ENCODE data around the gene MAMLD1. TPM values are rescaled to one million over a fixed set of nuclear protein-coding genes. Genes with fewer than 3 reads are reported as not detected.

MAMLD1 gene
- total RNA-seq, 2 donors from 2014 or later = 0.44 to 0.68 TPM

- no peak overlapping the region for H3K27ac Mint-ChIP-seq
- peaks cover 50% of the 10 kb centered on the region for H3K9me3 Mint-ChIP-seq
- no peak overlapping the region for H3K4me3 Mint-ChIP-seq
- peaks cover 16% of the 10 kb centered on the region for H3K27me3 Mint-ChIP-seq (ENCODE audit: insufficient read depth)
- no peaks in the 10 kb centered on the region for H3K36me3 ChIP-seq (ENCODE audit: control insufficient read depth, insufficient read depth, low read length)
- no peaks in the 10 kb centered on the region for H3K4me1 ChIP-seq (ENCODE audit: control insufficient read depth, insufficient read depth, low read length)
- no peak for TF ChIP-seq CTCF (conservative IDR thresholded peaks at IDR 0.05)
- WGBS, 2 experiments (ENCODE audit: insufficient coverage in 1 of 2, insufficient read length in 1 of 2) = 84% methylated on average over 2 of the region's 2 CpGs; no CpG with 5 or more reads in 1 of the 2 experiments
- no peaks in the 10 kb centered on the region for H3K36me3 Mint-ChIP-seq (ENCODE audit: low read depth)
- no peak overlapping the region for H3K4me3 ChIP-seq (ENCODE audit: low read length)
- H3K27ac ChIP-seq (ENCODE audit: low read depth, low read length) = no peak overlapping the region
- no peaks in the 10 kb centered on the region for H3K4me1 Mint-ChIP-seq
- no peak overlapping the region for H3K9ac ChIP-seq (ENCODE audit: extremely low read depth, low read length, poor library complexity, severe bottlenecking)
- no peak for DNase-seq
- no peaks in the 10 kb centered on the region for H3K9me3 ChIP-seq (ENCODE audit: control insufficient read depth, low read length)
- peaks cover 5% of the 10 kb centered on the region for H3K27me3 ChIP-seq (ENCODE audit: control insufficient read depth, insufficient read depth, low read length, poor library complexity, severe bottlenecking)
These were observed 28.1 kb upstream of the MAMLD1 start for GRCh38 chrX:150334981-150335380.

GRCh38 chrX:150337026-150337425 is 26.1 kb upstream of the MAMLD1 start:
- no peak for DNase-seq
- H3K27me3 Mint-ChIP-seq (ENCODE audit: insufficient read depth) = peaks cover 16% of the 10 kb centered on the region
- H3K4me3 Mint-ChIP-seq = no peak overlapping the region
- H3K9ac ChIP-seq (ENCODE audit: extremely low read depth, low read length, poor library complexity, severe bottlenecking) = no peak overlapping the region
- WGBS, 2 experiments (ENCODE audit: insufficient coverage in 1 of 2, insufficient read length in 1 of 2) = 91% methylated on average over 6 of the region's 6 CpGs; no CpG with 5 or more reads in 1 of the 2 experiments
- H3K4me1 Mint-ChIP-seq = no peaks in the 10 kb centered on the region
- H3K36me3 ChIP-seq (ENCODE audit: control insufficient read depth, insufficient read depth, low read length) = no peaks in the 10 kb centered on the region
- TF ChIP-seq CTCF (conservative IDR thresholded peaks at IDR 0.05) = no peak
- H3K4me1 ChIP-seq (ENCODE audit: control insufficient read depth, insufficient read depth, low read length) = no peaks in the 10 kb centered on the region
- H3K4me3 ChIP-seq (ENCODE audit: low read length) = no peak overlapping the region
- H3K9me3 ChIP-seq (ENCODE audit: control insufficient read depth, low read length) = no peaks in the 10 kb centered on the region
- H3K36me3 Mint-ChIP-seq (ENCODE audit: low read depth) = no peaks in the 10 kb centered on the region
- no peak overlapping the region for H3K27ac ChIP-seq (ENCODE audit: low read depth, low read length)
- H3K27me3 ChIP-seq (ENCODE audit: control insufficient read depth, insufficient read depth, low read length, poor library complexity, severe bottlenecking) = peaks cover 5% of the 10 kb centered on the region
- peaks cover 39% of the 10 kb centered on the region for H3K9me3 Mint-ChIP-seq
- H3K27ac Mint-ChIP-seq = no peak overlapping the region

GRCh38 chrX:150337536-150337935 is 25.6 kb upstream of the MAMLD1 start:
- H3K4me1 Mint-ChIP-seq = no peaks in the 10 kb centered on the region
- H3K36me3 Mint-ChIP-seq (ENCODE audit: low read depth) = no peaks in the 10 kb centered on the region
- WGBS, 2 experiments (ENCODE audit: insufficient coverage in 1 of 2, insufficient read length in 1 of 2) = 90% methylated on average over 4 of the region's 4 CpGs; no CpG with 5 or more reads in 1 of the 2 experiments

More at GRCh38 chrX:150337536-150337935, 25.6 kb upstream of the MAMLD1 start:
- no peak overlapping the region for H3K4me3 Mint-ChIP-seq
- H3K27me3 ChIP-seq (ENCODE audit: control insufficient read depth, insufficient read depth, low read length, poor library complexity, severe bottlenecking) = peaks cover 5% of the 10 kb centered on the region
- no peak for DNase-seq
- H3K4me1 ChIP-seq (ENCODE audit: control insufficient read depth, insufficient read depth, low read length) = no peaks in the 10 kb centered on the region
- no peak overlapping the region for H3K27ac ChIP-seq (ENCODE audit: low read depth, low read length)
- no peak for TF ChIP-seq CTCF (conservative IDR thresholded peaks at IDR 0.05)
- no peak overlapping the region for H3K4me3 ChIP-seq (ENCODE audit: low read length)
- H3K9ac ChIP-seq (ENCODE audit: extremely low read depth, low read length, poor library complexity, severe bottlenecking) = no peak overlapping the region
- H3K36me3 ChIP-seq (ENCODE audit: control insufficient read depth, insufficient read depth, low read length) = no peaks in the 10 kb centered on the region
- no peaks in the 10 kb centered on the region for H3K9me3 ChIP-seq (ENCODE audit: control insufficient read depth, low read length)
- peaks cover 16% of the 10 kb centered on the region for H3K27me3 Mint-ChIP-seq (ENCODE audit: insufficient read depth)
- H3K27ac Mint-ChIP-seq = no peak overlapping the region
- peaks cover 36% of the 10 kb centered on the region for H3K9me3 Mint-ChIP-seq

Data from endodermal cell (in vitro differentiated cells).